HG03558 (cell line): ENCODE data around the gene MIGA1.

Experiments used
- ATAC-seq: cut with Tn5 transposase; IDR thresholded peaks from one replicate; pipeline ENCODE4 v1.9.1; 2021; ENCODE audit warnings: moderate number of reproducible peaks; ENCODE audit not compliant: unreplicated experiment; ENCODE audit errors: extremely low read depth

The MIGA1 gene

DNA sequence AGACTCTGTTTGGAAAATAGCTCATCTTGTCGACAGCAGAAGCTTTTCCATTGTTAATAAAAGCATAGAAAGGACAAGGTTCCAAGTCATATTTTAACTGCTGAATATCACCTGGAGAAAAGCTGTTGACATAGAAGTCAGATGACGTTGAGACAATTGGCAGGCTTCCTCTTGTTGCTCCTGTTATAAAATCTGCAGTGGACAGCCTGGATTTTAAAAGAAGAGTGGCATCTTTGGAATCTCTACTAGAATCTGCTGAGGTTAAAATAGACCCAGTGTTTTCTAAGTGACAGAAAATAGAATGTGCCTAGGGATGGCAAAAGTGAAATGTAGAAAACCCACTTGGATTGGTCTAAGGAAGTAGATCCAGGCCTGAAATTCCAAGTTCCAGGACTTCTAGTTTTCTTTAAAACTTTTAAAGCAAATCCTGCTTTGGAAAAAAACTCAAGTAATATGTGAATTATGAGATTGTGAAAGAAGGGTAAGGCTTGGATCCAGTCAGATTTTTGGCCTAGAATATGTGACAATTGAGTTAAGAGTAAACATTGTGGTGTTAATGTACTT lies 55.4 kb downstream of the MIGA1 start:
- ATAC-seq = no peak

- ATAC-seq = no peak
Observed at GRCh38 chr1:77841574-77841973, 62.1 kb downstream of the MIGA1 start.

GRCh38 chr1:77845951-77846350 lies 66.5 kb downstream of the MIGA1 start:
- ATAC-seq = no peak

DNA sequence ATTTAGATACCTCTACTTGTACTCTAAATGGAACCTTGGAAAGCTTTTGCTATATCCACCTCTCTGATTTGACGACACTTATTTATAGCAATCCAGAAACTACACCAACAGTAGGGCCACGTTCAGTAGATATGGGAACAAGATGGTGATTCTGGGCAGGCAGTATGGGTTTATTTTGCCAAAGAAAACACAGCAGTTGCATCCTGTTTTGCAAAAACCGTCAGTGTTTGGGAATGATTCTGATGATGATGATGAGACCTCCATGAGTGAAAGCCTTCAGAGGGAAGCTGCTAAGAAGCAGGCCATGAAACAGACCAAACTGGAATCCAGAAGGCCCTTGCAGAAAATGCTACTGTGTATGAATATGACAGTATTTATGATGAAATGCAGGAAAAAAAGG lies 67.5 kb downstream of the MIGA1 start:
- no peak for ATAC-seq

DNA sequence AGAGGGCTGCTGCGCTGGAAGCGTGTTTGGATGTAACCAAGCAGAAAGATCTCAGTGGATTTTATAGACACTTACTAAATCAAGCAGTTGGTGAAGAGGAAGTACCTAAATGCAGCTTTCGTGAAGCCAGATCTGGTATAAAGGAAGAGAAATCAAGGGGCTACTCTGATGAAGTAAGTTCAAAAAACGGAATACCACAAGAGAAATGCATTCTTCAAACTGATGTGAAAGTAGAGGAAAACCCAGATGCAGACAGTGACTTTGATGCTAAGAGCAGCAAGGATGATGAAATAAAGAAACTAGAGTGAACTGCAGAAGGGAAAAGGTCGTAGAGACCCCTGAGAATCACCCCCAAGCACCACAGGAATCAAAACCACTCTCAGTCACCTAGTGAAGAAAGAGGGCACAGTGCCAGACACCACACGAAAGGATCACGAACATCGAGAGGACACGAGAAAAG lies 68.2 kb downstream of the MIGA1 start:
- no peak for ATAC-seq

DNA sequence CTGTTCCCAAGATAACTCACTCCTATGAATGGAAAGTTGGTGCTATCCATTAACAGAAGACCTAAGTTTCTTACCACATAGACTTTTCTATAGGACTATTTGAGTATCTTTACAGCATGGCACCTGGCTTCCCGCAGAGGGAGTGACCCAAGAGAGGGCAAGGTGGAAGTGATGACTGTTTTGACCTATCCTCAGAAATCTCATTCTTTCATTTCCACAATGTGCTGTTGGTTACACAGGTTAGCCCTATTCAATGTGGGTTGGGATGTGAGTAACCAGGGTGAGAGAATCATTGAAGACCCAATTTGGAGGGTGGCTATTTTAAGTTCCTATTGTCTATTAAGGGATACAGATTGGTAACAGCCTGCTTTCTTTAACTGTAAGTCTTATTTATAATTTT lies 70.6 kb downstream of the MIGA1 start:
- no peak for ATAC-seq

DNA sequence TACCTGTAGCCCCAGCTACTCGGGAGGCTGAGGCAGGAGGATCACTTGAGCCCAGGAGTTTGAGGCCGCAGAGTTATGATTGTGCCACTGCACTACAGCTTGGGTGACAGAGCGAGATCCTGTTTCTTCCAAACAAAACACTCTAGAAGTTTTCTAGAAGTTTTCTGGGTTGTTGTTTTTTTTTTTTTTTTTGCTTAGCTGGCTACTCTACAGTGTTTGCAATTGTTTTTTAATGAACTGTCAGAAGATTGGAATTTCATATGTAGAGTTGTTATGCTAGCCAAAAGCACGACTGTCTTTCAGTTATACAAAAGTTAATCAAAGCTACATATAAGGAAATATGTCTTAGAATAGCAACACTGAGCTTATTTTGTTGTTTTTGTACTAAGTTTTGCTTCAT lies 78.1 kb downstream of the MIGA1 start:
- ATAC-seq = no peak

DNA sequence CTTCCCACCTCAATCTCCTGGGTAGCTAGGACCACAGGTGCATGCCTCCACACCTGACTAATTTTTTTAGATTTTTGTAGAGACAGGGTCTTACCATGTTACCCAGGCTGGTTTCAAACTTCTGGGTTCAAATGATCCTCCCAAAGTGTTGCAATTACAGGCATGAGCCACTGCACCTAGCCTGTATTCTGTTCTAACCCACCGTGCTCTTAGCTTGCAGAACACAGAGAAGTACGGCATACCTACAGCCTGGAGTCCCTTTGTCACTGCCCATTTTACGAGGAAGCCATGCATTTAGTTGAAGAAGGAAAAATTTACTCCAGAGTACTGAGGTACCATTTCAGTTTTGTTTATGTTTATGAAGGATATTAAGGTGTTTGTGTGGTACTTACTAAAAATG lies 79.3 kb downstream of the MIGA1 start:
- no peak for ATAC-seq

DNA sequence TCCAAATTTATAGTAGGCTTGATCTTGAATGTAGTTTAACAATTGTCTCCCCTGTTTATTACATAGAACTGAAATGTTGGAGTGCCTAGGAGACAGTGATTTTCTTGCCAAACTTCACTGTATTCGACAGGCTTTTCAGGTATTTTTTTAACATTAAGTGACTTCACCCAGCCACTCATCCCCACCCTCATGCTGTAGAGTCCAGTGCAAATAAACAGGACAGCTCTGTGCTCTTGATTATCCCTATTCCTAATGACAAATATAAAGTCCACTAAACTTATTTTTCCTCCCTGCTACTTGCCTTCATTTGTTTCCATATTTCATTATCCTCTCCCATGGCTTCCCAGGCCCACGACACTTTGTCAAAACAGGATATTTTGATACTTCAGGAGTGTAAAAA lies 79.8 kb downstream of the MIGA1 start:
- no peak for ATAC-seq

GRCh38 chr1:77866296-77866695 lies 86.8 kb downstream of the MIGA1 start:
- no peak for ATAC-seq

- ATAC-seq = no peak
Observed at GRCh38 chr1:77872645-77873044, 93.2 kb downstream of the MIGA1 start.

- ATAC-seq = no peak
Observed at GRCh38 chr1:77873461-77873860, 94.0 kb downstream of the MIGA1 start.

- no peak for ATAC-seq
Observed at GRCh38 chr1:77874804-77875445, 95.5 kb downstream of the MIGA1 start.

DNA sequence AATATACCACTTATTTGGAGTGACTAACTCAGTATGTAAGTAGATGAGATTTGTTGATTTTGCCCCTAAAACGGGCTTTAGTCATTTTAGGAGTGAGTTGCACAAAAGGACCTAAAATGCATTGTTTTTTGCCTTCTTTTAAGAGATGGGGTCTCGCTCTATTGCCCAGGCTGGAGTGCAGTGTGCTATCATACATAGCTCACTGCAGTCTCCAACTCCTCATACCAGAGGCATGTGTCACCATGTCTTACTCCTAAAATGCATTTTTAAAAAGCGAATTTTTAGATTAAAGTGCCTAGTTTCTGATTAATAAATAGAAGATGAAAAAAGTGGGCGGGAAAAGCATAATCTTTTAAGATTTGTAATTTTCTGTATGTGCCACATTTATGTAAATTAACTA lies 97.4 kb downstream of the MIGA1 start:
- ATAC-seq = no peak

GRCh38 chr1:77881061-77881460 lies 101.6 kb downstream of the MIGA1 start:
- ATAC-seq = no peak

DNA sequence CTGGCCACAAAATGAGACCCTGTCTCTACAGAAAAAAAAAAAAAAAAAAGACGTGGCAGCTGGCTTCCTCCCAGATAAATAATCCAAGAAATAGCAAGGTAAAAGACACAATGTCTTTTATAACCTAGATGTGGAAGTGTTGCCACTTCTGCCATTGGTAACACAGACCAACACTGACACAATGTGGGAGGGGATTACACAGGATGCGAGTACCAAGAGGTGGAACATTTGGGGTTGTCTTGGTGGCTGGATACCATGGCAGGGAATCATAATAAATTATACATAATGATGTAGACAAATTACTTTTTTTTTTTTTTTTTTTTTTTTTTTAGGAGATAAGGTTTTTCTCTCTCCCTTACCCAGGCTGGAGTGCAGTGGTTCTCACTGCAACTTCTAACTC lies 103.0 kb downstream of the MIGA1 start:
- no peak for ATAC-seq

- ATAC-seq = no peak
Observed at GRCh38 chr1:77888081-77888780, 108.8 kb downstream of the MIGA1 start, which contains the start of gene NEXN. Gene NEXN (plus strand): TSS chr1:77888624. CDS start chr1:77916107, 27,483 bp downstream.

DNA sequence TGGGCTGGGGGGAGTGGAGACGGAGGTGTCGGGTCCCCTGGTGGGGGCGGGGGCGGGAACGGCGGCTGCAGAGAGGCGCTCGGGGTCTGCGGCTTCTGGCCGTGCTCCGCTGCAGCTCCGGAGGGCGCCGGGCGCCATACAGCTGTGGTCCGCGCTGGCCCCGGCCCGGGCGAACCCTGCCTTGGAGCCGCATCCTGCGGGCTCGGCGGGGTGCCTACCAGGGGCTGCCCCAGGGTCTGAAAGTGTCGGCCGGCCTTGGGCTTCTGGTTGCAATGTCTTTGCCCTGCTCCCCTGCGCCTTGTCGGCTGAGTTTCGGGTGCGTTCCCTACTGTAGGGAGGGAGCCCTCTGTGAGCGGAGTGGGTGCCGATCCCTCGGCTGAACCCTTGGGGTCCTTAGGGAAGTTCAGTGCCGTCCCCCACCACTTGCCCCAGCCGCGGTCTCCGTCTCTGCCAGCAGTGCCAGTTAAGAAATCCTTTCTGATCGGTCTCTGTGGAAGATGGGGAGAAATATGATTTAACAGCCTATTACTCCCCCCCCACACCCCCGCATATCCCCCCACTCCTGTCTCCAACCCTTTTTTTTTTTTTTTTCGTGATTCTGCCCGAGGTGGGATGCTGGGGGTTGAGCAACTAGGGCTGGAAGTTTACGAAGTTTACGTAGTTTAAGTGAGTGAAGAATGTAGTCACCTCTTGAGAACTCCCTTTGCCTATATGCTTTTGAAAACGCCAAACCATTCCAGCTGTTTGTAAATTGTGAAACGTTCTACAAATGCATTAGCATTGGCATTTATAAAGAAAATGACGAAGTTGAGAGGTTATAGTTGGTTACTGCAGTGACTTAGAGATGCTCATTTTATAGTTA lies 109.6 kb downstream of the MIGA1 start:
- ATAC-seq = no peak

DNA sequence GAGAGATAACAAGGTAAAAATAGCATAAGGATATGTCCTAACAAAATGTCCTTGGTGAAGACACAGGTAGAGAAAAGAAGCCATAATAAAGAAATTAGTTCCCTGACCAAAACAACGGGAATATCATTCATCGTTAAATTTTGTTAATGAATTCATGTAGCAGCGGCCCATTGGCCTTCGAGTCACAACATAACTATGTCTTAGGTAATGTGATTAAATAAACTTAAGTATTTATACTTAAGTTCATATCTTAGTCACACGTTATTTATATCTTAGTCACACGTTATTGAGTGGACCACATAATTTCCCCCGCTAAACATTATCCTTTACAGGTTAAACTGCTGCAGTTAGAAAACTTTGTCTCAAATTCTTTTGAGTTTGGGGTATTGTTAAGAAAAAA lies 110.2 kb downstream of the MIGA1 start:
- ATAC-seq = no peak

DNA sequence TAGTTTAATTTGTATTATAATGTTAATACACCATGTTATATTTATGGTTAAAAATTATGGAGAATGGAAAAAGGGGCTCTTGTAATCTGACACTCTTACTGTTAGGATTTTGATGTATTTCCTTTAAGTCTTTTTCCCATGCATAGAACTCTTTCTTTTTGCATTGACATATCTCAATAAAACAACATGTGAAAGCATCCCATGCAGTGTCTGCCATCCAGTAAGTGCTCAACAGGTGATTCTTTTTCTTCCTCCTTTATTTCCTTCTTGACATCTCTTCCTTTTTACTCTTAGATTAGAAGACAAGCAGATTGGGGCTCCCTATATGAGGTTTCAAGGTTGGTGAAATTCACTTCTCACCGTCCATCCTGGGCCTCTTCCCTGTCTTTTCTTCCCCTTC lies 111.8 kb downstream of the MIGA1 start:
- no peak for ATAC-seq
